ENCODE measurements around the gene HCFC2. TPM values are rescaled to one million over a fixed set of nuclear protein-coding genes. Genes with fewer than 3 reads are reported as not detected.

The HCFC2 gene
- total RNA-seq, 1 donor from 2014 or later = 25.1 TPM

DNA sequence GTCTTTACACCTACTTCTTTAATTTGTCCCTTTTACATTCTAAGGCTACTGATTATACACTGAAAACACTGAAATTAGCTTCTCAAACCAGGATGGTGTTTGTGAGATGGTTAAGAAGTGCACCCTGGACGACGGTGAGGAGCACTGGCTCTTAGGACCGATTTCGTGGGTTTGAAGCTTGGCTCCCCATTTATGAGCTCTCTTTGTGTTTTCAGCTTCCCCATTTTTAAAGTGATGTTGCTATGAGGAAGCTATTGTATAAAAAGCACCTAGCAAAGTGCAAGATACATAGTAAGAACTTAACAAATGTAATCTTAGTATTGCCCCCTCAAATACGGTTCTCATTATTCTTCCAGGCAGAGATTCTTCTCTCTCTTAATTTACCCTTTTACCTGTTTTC, 69.0 kb downstream of the HCFC2 start:
- DNase-seq = no peak
- TF ChIP-seq CTCF (IDR thresholded peaks at IDR 0.05; ENCODE audit: partially characterized antibody, unreplicated experiment) = no peak
- Mint-ChIP-seq H3K4me3 (ENCODE audit: unreplicated experiment) (no peak overlapping the region), H3K4me1 (ENCODE audit: low read depth, unreplicated experiment) (peaks cover 18% of the 10 kb centered on the region), H3K9me3 (ENCODE audit: unreplicated experiment) (peaks cover 2% of the 10 kb centered on the region), H3K27me3 (ENCODE audit: unreplicated experiment) (no peaks in the 10 kb centered on the region), H3K36me3 (ENCODE audit: unreplicated experiment) (no peaks in the 10 kb centered on the region), H3K27ac (ENCODE audit: unreplicated experiment) (no peak overlapping the region)

GRCh38 chr12:104133866-104134265, 69.5 kb downstream of the HCFC2 start:
- Mint-ChIP-seq H3K27ac (ENCODE audit: unreplicated experiment) (no peak overlapping the region), H3K27me3 (ENCODE audit: unreplicated experiment) (peaks cover 2% of the 10 kb centered on the region), H3K4me3 (ENCODE audit: unreplicated experiment) (no peak overlapping the region), H3K36me3 (ENCODE audit: unreplicated experiment) (no peaks in the 10 kb centered on the region), H3K4me1 (ENCODE audit: low read depth, unreplicated experiment) (peaks cover 20% of the 10 kb centered on the region), H3K9me3 (ENCODE audit: unreplicated experiment) (peaks cover 2% of the 10 kb centered on the region)
- DNase-seq = no peak
- no peak for TF ChIP-seq CTCF (IDR thresholded peaks at IDR 0.05; ENCODE audit: partially characterized antibody, unreplicated experiment)

DNA sequence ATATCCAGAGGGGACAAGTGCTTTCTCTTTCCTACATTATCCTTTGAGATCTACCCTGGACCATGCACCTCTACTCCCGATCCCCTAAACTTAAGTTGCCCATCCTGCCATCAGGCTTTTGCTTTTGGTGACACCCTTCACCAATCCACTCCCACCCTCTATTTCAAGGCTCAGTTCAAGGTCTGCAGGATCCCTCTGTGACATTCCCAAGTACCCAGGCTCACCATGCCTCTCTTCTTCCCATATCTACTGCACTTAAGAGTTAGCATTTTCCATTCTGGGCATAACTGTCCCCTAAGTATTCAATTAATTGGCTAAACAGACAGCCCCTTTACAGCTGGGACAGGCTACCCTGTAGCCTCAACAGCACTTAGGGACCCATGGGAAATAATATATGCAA, 70.6 kb downstream of the HCFC2 start:
- Mint-ChIP-seq H3K4me1 (ENCODE audit: low read depth, unreplicated experiment) (peaks cover 23% of the 10 kb centered on the region), H3K4me3 (ENCODE audit: unreplicated experiment) (no peak overlapping the region), H3K27ac (ENCODE audit: unreplicated experiment) (no peak overlapping the region), H3K27me3 (ENCODE audit: unreplicated experiment) (peaks cover 2% of the 10 kb centered on the region), H3K36me3 (ENCODE audit: unreplicated experiment) (no peaks in the 10 kb centered on the region), H3K9me3 (ENCODE audit: unreplicated experiment) (peaks cover 2% of the 10 kb centered on the region)
- no peak for DNase-seq
- TF ChIP-seq CTCF (IDR thresholded peaks at IDR 0.05; ENCODE audit: partially characterized antibody, unreplicated experiment) = no peak

- no peak for DNase-seq
- TF ChIP-seq CTCF (IDR thresholded peaks at IDR 0.05; ENCODE audit: partially characterized antibody, unreplicated experiment) = no peak
- Mint-ChIP-seq H3K27ac (ENCODE audit: unreplicated experiment) (peak overlapping the region; percentile 94), H3K4me3 (ENCODE audit: unreplicated experiment) (peak overlapping the region; percentile 86), H3K27me3 (ENCODE audit: unreplicated experiment) (peaks cover 2% of the 10 kb centered on the region), H3K9me3 (ENCODE audit: unreplicated experiment) (peaks cover 3% of the 10 kb centered on the region), H3K4me1 (ENCODE audit: low read depth, unreplicated experiment) (peaks cover 21% of the 10 kb centered on the region), H3K36me3 (ENCODE audit: unreplicated experiment) (no peaks in the 10 kb centered on the region)
Observed at GRCh38 chr12:104136577-104136976, 72.2 kb downstream of the HCFC2 start.

GRCh38 chr12:104137001-104137901, 72.9 kb downstream of the HCFC2 start:
- H3K27ac Mint-ChIP-seq (ENCODE audit: unreplicated experiment) = peak overlapping the region; percentile 94
- no peaks in the 10 kb centered on the region for H3K36me3 Mint-ChIP-seq (ENCODE audit: unreplicated experiment)
- peaks cover 3% of the 10 kb centered on the region for H3K9me3 Mint-ChIP-seq (ENCODE audit: unreplicated experiment)
- H3K4me1 Mint-ChIP-seq (ENCODE audit: low read depth, unreplicated experiment) = peaks cover 18% of the 10 kb centered on the region
- TF ChIP-seq CTCF (IDR thresholded peaks at IDR 0.05; ENCODE audit: partially characterized antibody, unreplicated experiment) = no peak
- peak; percentile 62 for DNase-seq
- peak overlapping the region; percentile 86 for H3K4me3 Mint-ChIP-seq (ENCODE audit: unreplicated experiment)
- peaks cover 2% of the 10 kb centered on the region for H3K27me3 Mint-ChIP-seq (ENCODE audit: unreplicated experiment)
